CMK (cell line): ENCODE data around the gene TNFSF8.

Experiments
- DNase-seq: peaks from one replicate; pipeline ENCODE4 v3.0.0-alpha.2; 2010; ENCODE audit warnings: low read depth

TNFSF8 gene

DNA sequence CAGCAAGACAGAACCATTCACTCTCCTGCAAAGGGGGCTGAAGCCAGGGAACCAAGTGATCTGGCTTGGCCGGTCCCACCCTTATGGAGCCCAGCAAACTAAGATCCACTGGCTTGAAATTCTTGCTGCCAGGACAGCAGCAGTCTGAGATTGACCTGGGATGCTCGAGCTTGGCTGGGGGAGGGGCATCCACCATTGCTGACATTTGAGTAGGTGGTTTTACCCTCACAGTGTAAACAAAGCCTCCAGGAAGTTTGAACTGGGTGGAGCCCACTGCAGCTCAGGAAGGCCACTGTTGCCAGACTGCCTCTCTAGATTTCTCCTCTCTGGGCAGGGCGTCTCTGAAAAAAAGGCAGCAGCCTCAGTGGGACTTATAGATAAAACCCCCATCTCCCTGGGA, 60.5 kb downstream of the TNFSF8 start:
- no peak for DNase-seq

- DNase-seq, result no peak
These were observed 61.0 kb downstream of the TNFSF8 start for GRCh38 chr9:114869378-114869777.

GRCh38 chr9:114867327-114867726, 63.1 kb downstream of the TNFSF8 start:
- no peak for DNase-seq

DNA sequence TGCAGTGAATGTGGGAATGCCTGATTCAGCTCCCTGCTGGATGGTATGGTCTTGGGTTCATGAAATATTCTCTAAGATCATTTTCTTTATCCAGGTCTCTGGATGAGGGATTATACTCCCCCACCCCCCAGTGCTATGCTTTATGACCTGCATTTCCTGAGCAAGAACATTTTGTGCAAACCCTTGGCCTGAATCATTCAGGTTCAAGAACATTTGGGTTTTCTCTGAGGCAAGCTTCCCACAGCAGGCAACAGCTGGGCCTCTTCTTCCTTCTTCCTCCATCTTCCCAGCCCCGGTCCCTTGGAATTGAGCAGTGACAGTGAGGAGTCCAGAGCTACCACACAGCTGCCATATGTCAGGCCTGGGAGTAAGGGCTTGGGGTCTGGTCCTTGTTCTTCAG, 65.9 kb downstream of the TNFSF8 start:
- DNase-seq, result no peak

- no peak for DNase-seq
These were observed 68.3 kb downstream of the TNFSF8 start for GRCh38 chr9:114861922-114862605.

DNA sequence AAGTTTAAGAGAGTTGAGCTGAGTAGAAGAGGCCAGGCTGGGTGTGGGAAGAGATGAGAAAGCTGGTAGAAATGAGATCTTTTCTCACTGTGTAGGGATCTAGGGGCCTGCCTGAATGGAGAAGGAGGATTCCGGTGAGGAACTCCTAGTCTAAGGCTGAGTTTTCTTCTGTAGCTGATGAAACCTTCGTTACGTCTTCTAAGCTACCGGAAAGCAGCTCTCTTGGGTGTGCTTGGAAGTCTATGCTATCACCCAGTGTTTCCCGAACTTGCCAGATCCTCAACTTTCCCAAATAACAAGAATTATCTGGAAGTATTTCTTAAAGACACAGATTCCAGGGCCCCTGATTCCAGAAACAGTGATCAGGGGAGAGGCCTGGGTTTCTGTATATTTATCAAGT, 69.1 kb downstream of the TNFSF8 start:
- no peak for DNase-seq

DNA sequence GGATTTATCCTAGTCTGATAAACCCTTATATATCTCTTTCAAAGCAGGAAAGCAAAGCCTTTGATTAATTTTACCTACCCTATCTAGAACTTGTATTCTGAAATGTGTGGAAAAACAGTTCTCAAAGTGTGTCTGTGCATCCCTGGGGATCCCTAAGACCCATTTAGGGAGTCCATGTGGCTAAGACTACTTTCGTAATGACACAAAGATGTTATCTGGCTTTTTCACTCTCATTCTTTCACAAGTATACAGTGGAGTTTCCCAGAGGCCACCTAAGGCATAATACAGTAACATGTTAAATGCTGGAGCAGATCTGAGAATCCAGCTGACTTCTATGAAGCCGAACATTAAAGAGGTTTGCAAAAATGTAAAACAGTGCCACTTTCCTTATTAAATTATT, 70.2 kb downstream of the TNFSF8 start:
- no peak for DNase-seq

GRCh38 chr9:114856942-114857315, 73.5 kb downstream of the TNFSF8 start:
- DNase-seq, result no peak

DNA sequence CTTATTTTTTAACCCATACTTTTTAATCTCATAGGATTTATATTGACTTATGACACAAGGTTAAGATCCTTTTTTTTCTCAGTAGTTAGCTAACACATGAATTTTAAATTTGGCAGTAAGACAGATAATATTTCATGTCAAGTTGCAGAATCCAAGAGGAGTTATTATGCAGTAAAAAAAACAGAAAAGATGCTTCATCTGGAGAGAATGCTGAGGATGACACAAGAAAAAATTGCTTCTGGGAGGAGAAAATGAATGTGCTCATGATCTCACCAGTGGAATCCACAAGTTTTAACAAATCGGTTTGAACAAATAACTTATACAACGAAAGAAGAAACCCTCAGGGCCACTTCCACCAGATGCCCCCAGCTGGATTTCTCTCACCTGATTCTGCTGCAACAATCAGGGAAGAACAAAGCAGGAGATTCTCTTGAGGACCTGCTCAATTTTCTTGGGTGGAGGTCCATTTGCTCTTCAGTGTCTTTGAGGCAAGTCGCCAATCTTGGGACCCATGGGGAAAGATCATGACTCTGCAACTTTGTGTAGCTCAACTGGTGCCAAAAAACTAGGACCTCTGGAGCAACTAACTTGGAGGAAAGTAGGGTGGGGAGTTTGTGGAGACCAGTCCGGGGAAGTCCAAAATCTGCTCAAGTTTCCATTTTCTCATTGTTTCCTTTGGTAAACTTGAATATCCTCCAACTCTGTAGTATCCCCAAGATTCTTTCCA, 74.0 kb downstream of the TNFSF8 start:
- no peak for DNase-seq

DNA sequence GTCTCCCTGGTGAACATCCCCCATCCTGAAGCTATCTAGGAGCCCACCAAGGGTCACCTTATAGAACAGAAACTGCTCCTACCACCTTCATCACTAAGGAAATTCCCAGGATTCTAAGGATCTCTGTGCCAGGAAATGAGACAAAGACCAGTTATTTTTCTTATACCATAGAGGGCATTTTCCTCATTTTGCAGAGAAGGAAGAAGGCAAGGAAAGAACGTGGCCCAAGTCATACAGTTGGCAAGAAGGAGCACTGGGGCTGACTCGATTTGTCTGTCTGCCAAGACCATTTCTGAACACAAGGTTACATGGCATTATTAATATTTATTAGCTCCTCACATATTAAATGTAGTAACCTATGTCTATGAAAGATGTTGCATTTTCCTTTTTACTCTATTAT, 74.9 kb downstream of the TNFSF8 start:
- no peak for DNase-seq

DNA sequence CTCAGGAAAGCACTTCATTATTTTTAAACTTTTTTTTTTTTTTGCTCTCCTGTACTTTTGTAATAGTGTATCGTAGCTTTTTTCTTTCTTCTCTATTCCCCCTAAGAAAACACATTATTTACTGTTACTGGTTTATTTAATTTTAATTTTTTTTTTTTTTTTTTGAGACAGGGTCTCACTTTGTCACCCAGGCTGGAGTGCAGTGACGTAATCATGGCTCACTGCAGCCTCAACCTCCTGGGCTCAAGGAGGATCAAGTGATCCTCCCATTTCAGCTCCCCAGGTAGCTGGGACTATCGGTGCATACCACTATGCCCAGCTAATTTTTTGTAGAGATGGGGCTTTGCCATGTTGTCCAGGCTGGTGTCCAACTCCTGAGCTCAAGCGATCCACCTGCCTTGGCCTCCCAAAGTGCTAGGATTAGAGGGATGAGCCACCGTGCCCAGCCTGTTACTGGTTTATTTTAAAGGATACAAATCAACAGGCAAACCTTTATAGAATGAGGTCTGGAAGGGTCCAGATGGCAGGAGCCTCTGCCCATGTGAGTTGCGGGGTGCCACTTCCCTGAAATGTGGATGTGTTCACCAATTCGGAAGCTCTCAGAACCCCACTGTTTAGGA, 75.5 kb downstream of the TNFSF8 start:
- DNase-seq, result no peak

- DNase-seq, result no peak
These were observed 77.1 kb downstream of the TNFSF8 start for GRCh38 chr9:114853071-114853855.

DNA sequence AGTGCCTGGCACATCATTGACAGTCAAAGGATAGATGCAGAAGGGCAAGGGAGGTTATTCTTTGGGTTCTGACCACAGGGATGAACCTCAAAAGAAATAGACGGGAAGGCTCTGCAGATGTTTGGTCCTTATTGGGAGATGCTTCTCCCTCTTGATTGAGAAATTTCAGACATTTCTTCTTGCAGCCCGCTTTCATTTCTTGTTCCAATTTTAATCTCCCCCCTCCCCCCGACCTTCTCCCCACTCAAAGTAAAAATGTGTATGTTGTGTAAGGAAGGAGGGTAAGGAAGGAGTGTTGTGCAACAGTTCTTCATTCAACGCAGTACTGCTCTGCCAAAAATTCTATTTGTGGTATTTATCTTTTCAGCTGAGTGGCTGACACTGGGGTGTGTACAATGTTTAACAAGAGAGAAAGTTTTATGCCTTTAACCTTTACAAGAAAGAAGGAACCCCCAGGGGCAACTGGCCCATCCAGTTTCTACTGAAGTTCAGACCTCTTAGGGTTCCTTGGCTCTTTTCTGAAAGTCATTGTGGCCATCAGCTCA, 78.3 kb downstream of the TNFSF8 start:
- DNase-seq, result no peak

- peak; percentile 47 for DNase-seq
These were observed 79.1 kb downstream of the TNFSF8 start for GRCh38 chr9:114851306-114851705.
